DND-41 (cell line): ENCODE results near the gene ATXN7L1.

Experiments
- ATAC-seq: fragments of 200-7000 bp; cut with Tn5 transposase; 3 replicates; pipeline ENCODE4 v1.9.1; 2021; ENCODE audit warnings: low read depth; ENCODE audit not compliant: insufficient read depth
- DNase-seq: peaks from one replicate; pipeline ENCODE4 v3.0.0-alpha.2; 2020
- H2AFZ ChIP-seq: 2 replicates; pipeline ENCODE4 v1.6.0; 2012; ENCODE audit warnings: low read depth, low read length
- H3K27ac ChIP-seq: 2 replicates; pipeline ENCODE4 v1.5.1; 2012; ENCODE audit warnings: low read length, inconsistent platforms
- H3K27me3 ChIP-seq: fragments of 200-600 bp; sonication (generic); 2 replicates; pipeline ENCODE4 v1.6.0; 2012; ENCODE audit warnings: low read length, mild to moderate bottlenecking, inconsistent platforms; ENCODE audit not compliant: insufficient read depth, poor library complexity
- H3K36me3 ChIP-seq: 2 replicates; pipeline ENCODE4 v1.5.1; 2012; ENCODE audit warnings: low read length, inconsistent platforms; ENCODE audit not compliant: insufficient read depth
- H3K4me1 ChIP-seq: 2 replicates; pipeline ENCODE4 v1.5.1; 2012; ENCODE audit warnings: mild to moderate bottlenecking, low read length; ENCODE audit not compliant: insufficient read depth
- H3K4me2 ChIP-seq: 2 replicates; pipeline ENCODE4 v1.6.0; 2012; ENCODE audit warnings: mild to moderate bottlenecking, moderate library complexity, low read length, inconsistent platforms; ENCODE audit not compliant: insufficient read depth
- H3K4me3 ChIP-seq, 2 experiments: fragments of 200-600 bp in 1 of 2; shearing (Covaris generic) in 1 of 2; 2 replicates each; pipeline ENCODE4 v1.5.1; 2012 to 2016; ENCODE audit warnings: inconsistent platforms in 2 of 2, low read length in 2 of 2, mild to moderate bottlenecking in 2 of 2, low read depth in 1 of 2, moderate library complexity in 1 of 2
- H3K79me2 ChIP-seq: 2 replicates; pipeline ENCODE4 v1.6.0; 2012; ENCODE audit warnings: low read length, inconsistent platforms; ENCODE audit not compliant: insufficient read depth
- H3K9ac ChIP-seq: 2 replicates; pipeline ENCODE4 v1.6.0; 2012; ENCODE audit warnings: low read depth, mild to moderate bottlenecking, inconsistent platforms, low read length, moderate library complexity
- H3K9me3 ChIP-seq: 2 replicates; pipeline ENCODE4 v1.5.1; 2012; ENCODE audit warnings: low read length, moderate library complexity, mild to moderate bottlenecking, inconsistent platforms; ENCODE audit not compliant: insufficient read depth, severe bottlenecking
- H4K20me1 ChIP-seq: 2 replicates; pipeline ENCODE4 v1.6.0; 2012; ENCODE audit warnings: low read length; ENCODE audit not compliant: insufficient read depth
- EZH2 ChIP-seq: IDR thresholded peaks from 3 replicates; pipeline ENCODE4 v1.6.1; 2012; ENCODE audit warnings: borderline replicate concordance, low read depth, mild to moderate bottlenecking, moderate library complexity, low read length, inconsistent platforms; ENCODE audit not compliant: severe bottlenecking
- TF ChIP-seq, protein P1 (sequence below): IDR thresholded peaks from 2 replicates; pipeline ENCODE4 v1.5.1; 2012; ENCODE audit warnings: borderline replicate concordance, low read length, moderate library complexity, mild to moderate bottlenecking; ENCODE audit not compliant: poor library complexity, severe bottlenecking; ENCODE audit errors: extremely low read depth

Gene ATXN7L1

DNA sequence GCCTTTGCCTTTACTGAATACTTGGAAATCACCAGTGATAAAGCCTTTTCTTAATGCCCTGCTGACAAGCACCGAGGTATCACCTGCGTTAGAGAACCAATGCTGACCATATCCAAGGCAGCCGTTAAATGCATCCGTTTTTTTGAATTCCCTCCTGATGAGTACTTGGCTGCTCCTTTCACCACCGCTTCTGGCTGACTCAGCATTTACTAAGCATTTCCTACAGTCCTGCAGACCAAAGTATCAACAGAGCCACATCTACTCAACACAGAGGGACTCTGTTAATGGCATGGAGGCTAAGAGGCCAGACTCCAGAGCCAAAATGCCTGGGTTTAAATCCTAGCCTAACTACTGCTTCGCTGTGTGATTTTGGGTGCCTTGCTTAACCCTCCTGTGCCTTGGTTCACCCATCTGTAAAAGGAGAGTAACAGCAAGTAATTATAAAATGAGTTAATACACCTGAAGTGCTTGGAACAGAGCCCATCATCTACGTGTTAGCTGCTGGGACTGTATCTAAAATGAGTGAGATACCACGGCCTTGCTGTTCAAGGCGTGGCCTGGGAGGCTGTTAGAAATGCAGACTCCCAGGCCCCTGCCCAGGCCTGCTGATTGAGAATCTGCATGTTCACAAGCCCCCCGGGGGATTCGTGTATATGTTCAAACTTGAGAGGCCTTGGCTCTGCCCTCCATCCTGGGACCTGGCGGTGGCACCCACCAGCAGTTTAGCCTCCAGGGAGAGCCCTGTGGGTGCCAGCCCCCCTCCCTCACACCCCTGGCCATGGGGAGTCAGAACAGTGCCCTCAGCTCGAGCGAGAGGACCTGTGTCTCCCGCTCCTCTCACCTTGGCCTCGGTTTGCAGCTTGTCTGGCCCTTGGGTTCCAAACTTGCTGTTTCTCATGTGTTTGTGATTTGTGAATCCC lies 264.3 kb downstream of the ATXN7L1 start:
- Histone ChIP-seq H4K20me1 (no peaks in the 10 kb centered on the region), H3K27me3 (no peaks in the 10 kb centered on the region), H3K9ac (no peak overlapping the region), H3K9me3 (no peaks in the 10 kb centered on the region), H2AFZ (no peak overlapping the region), H3K4me1 (no peaks in the 10 kb centered on the region), H3K4me3 (no peak overlapping the region), H3K36me3 (peaks cover 48% of the 10 kb centered on the region), H3K4me2 (no peak overlapping the region), H3K79me2 (no peaks in the 10 kb centered on the region), H3K27ac (no peak overlapping the region)
- no peak for ATAC-seq
- DNase-seq, result no peak
- TF ChIP-seq EZH2, result no peak
- TF ChIP-seq, protein P1, sequence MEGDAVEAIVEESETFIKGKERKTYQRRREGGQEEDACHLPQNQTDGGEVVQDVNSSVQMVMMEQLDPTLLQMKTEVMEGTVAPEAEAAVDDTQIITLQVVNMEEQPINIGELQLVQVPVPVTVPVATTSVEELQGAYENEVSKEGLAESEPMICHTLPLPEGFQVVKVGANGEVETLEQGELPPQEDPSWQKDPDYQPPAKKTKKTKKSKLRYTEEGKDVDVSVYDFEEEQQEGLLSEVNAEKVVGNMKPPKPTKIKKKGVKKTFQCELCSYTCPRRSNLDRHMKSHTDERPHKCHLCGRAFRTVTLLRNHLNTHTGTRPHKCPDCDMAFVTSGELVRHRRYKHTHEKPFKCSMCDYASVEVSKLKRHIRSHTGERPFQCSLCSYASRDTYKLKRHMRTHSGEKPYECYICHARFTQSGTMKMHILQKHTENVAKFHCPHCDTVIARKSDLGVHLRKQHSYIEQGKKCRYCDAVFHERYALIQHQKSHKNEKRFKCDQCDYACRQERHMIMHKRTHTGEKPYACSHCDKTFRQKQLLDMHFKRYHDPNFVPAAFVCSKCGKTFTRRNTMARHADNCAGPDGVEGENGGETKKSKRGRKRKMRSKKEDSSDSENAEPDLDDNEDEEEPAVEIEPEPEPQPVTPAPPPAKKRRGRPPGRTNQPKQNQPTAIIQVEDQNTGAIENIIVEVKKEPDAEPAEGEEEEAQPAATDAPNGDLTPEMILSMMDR, result no peak

GRCh38 chr7:105610165-105610930 lies 266.1 kb downstream of the ATXN7L1 start:
- peaks cover 34% of the 10 kb centered on the region for H3K36me3 ChIP-seq
- ATAC-seq (no peak), DNase-seq (no peak)
- no peak overlapping the region for H3K27ac ChIP-seq
- no peak overlapping the region for H3K9ac ChIP-seq
- H3K27me3 ChIP-seq, result no peaks in the 10 kb centered on the region
- H3K79me2 ChIP-seq, result no peaks in the 10 kb centered on the region
- H4K20me1 ChIP-seq, result no peaks in the 10 kb centered on the region
- H3K9me3 ChIP-seq, result no peaks in the 10 kb centered on the region
- no peak overlapping the region for H3K4me2 ChIP-seq
- H3K4me3 ChIP-seq, result no peak overlapping the region
- no peak overlapping the region for H2AFZ ChIP-seq
- H3K4me1 ChIP-seq, result no peaks in the 10 kb centered on the region
- TF ChIP-seq EZH2, result no peak
- TF ChIP-seq, protein P1, result no peak

DNA sequence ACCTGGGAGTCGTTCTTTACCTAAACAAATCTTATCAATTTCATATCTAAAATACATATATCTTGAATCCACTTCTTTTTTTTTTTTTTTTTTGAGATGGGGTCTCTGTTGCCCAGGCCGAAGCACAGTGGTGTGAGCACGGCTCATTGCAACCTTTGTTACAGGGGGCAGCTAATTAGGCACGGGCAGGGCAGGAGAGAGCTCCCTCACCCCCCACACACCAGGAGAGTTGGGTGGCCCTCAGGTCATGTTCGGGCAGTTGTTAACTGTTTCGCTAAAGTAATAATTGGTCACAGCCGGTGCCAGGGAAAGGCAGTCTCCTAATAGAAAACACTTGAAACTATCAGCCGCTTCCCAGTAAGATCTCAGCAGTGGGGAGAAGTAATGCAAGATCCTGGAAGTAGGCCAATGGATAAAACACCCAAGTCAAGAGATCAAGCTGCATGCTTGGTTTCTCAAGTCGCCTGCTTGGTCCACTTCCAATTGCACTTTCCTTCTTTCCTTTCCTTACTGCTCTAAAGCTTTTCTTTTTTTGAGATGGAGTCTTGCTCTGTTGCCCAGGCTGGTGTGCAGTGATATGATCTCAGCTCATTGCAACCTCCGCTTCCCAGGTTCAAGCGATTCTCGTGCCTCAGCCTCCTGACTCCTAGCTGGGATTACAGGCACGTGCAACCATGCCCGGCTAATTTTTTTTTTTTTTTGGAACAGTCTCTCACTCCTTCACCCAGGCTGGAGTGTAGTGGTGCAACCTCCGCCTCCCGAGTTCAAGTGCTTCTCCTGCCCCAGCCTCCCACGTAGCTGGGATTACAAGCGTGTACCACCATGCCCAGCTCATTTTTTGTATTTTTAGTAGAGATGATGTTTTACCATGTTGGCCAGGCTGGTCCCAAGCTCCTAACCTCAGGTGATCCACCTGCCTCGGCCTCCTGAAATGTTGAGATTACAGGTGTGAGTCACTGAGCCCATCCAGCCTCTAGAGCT lies 273.8 kb downstream of the ATXN7L1 start:
- H3K9me3 ChIP-seq, result no peaks in the 10 kb centered on the region
- DNase-seq, result no peak
- no peaks in the 10 kb centered on the region for H3K4me1 ChIP-seq
- no peaks in the 10 kb centered on the region for H3K27me3 ChIP-seq
- no peak overlapping the region for H3K27ac ChIP-seq
- no peaks in the 10 kb centered on the region for H3K79me2 ChIP-seq
- no peak overlapping the region for H3K4me2 ChIP-seq
- no peak overlapping the region for H2AFZ ChIP-seq
- no peak for ATAC-seq
- TF ChIP-seq EZH2, result no peak
- TF ChIP-seq, protein P1, result no peak
- H3K36me3 ChIP-seq, result no peaks in the 10 kb centered on the region
- H4K20me1 ChIP-seq, result no peaks in the 10 kb centered on the region
- H3K9ac ChIP-seq, result no peak overlapping the region
- no peak overlapping the region for H3K4me3 ChIP-seq
